T-helper 2 cell treated with Interferon-gamma antibody and Interleukin-4, amounts not matched to agents 5 μg/mL and 100 μg/mL, for 36 hours (primary cell): Measurements from ENCODE around the gene XPOT.

ENCODE experiments used
- DNase-seq: peaks from one replicate; pipeline ENCODE4 v3.0.0; 2021; ENCODE audit warnings: low spot score
- H3K27ac Mint-ChIP-seq: one replicate; pipeline ENCODE4 v1.8.0; 2021; ENCODE audit warnings: mild to moderate bottlenecking, mixed read lengths
- H3K27me3 Mint-ChIP-seq: one replicate; pipeline ENCODE4 v1.8.0; 2021; ENCODE audit warnings: low read depth, mixed read lengths
- H3K36me3 Mint-ChIP-seq: one replicate; pipeline ENCODE4 v1.8.0; 2021; ENCODE audit warnings: low read depth, mixed read lengths
- H3K4me1 Mint-ChIP-seq: one replicate; pipeline ENCODE4 v1.8.0; 2021; ENCODE audit warnings: low read depth, mixed read lengths
- H3K4me3 Mint-ChIP-seq: one replicate; pipeline ENCODE4 v1.8.0; 2022; ENCODE audit warnings: mild to moderate bottlenecking, moderate library complexity, mixed read lengths
- H3K9me3 Mint-ChIP-seq: one replicate; pipeline ENCODE4 v1.8.0; 2021; ENCODE audit warnings: mixed read lengths

The XPOT gene

DNA sequence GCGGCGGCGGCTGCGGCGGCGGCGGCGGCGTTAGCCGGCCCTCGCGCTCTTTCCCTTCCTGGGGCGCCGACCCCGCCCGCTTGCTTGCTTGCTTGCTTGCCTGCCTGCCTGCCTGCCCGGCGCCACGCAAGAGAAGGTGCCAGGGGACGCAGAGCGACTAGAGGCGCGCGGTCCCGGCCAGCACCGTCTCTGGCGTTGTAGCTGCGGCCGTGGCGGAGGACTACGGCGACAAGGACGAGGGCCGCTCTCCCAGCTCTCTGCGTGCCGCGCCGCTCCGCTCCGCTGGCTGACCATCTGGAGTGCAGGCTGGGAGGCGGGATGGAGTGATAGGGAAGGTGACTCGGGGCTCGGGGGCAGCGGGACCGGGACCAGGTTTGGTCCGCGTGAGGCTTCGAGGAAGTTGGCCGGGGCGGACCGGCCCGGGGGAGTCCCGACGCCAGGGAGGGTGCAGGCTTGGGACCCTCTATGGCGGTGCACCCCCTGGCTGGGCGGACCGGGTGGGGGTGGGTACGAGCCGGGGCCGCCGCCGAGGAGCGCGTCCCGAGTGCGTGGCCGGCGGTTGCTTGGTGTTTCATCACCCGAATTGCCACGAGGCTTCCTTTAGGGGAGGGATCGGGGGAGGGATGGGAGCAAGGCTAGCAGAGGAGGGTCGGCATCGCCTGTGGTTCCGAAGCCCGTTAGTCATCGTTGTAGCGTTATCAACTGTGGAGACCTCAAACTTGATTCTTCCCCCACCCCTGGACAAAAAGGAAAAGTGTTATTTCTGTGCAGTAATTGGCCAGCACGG, 471 bp downstream of the XPOT start:
- H3K27me3 Mint-ChIP-seq: no peaks in the 10 kb centered on the region
- H3K36me3 Mint-ChIP-seq: peaks cover 7% of the 10 kb centered on the region
- H3K4me1 Mint-ChIP-seq: peaks cover 28% of the 10 kb centered on the region
- peak overlapping the region; percentile 98 for H3K27ac Mint-ChIP-seq
- DNase-seq: peak; percentile 64
- H3K9me3 Mint-ChIP-seq: no peaks in the 10 kb centered on the region
- peak overlapping the region; percentile 97 for H3K4me3 Mint-ChIP-seq

GRCh38 chr12:64407342-64408223, 3.4 kb downstream of the XPOT start:
- DNase-seq: no peak
- H3K9me3 Mint-ChIP-seq: no peaks in the 10 kb centered on the region
- no peaks in the 10 kb centered on the region for H3K27me3 Mint-ChIP-seq
- H3K4me1 Mint-ChIP-seq: peaks cover 33% of the 10 kb centered on the region
- peak overlapping the region; percentile 58 for H3K27ac Mint-ChIP-seq
- peaks cover 28% of the 10 kb centered on the region for H3K36me3 Mint-ChIP-seq
- H3K4me3 Mint-ChIP-seq: peak overlapping the region; percentile 6

GRCh38 chr12:64411427-64411826, 7.2 kb downstream of the XPOT start:
- no peaks in the 10 kb centered on the region for H3K27me3 Mint-ChIP-seq
- no peak for DNase-seq
- no peak overlapping the region for H3K27ac Mint-ChIP-seq
- H3K4me1 Mint-ChIP-seq: peaks cover 35% of the 10 kb centered on the region
- no peaks in the 10 kb centered on the region for H3K9me3 Mint-ChIP-seq
- H3K4me3 Mint-ChIP-seq: no peak overlapping the region
- peaks cover 51% of the 10 kb centered on the region for H3K36me3 Mint-ChIP-seq

DNA sequence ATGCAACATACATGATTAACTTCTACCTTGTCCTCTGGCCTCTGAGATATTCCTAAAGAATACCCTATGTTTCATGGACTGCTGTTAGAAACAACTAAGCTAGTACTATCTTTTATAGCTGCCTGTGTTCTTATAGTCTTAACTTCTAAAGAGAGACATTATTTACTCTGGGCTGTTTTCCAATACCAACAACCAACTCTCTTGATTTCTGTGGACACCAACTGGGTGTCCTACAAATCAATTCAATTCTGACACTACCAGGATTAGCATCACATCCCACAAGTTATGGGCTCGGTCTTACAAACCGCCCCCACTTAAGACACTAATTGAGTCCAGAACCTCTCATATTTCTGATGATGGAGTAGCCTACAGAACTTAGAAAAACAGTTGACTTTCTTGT, 8.3 kb downstream of the XPOT start:
- no peak for DNase-seq
- Mint-ChIP-seq H3K27me3 (no peaks in the 10 kb centered on the region), H3K9me3 (no peaks in the 10 kb centered on the region), H3K4me3 (no peak overlapping the region), H3K36me3 (peaks cover 50% of the 10 kb centered on the region), H3K27ac (no peak overlapping the region), H3K4me1 (peaks cover 27% of the 10 kb centered on the region)

DNA sequence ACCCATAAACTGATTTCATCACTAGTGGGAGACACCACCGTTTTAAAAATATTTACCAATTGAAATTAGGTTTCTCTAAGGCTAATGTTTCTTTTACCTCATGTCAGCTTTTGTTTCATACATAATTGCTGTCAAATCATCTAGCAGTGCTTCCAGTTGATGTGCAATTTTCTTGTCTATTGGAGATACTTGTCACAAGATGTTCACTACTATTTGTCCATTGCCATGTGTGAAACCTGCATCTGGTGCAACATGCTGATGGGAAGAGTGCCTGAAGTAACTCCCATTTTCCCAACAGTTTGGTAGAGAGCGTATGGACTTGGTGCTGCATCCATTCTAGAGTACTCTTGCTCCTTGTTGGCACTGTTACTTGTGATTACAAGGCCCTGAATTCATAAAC, 9.7 kb downstream of the XPOT start:
- no peak overlapping the region for H3K27ac Mint-ChIP-seq
- H3K4me1 Mint-ChIP-seq: peaks cover 21% of the 10 kb centered on the region
- no peak for DNase-seq
- H3K27me3 Mint-ChIP-seq: no peaks in the 10 kb centered on the region
- H3K4me3 Mint-ChIP-seq: no peak overlapping the region
- peaks cover 58% of the 10 kb centered on the region for H3K36me3 Mint-ChIP-seq
- no peaks in the 10 kb centered on the region for H3K9me3 Mint-ChIP-seq

- H3K4me3 Mint-ChIP-seq: no peak overlapping the region
- H3K36me3 Mint-ChIP-seq: peaks cover 59% of the 10 kb centered on the region
- no peak for DNase-seq
- H3K27me3 Mint-ChIP-seq: no peaks in the 10 kb centered on the region
- peaks cover 10% of the 10 kb centered on the region for H3K4me1 Mint-ChIP-seq
- no peak overlapping the region for H3K27ac Mint-ChIP-seq
- H3K9me3 Mint-ChIP-seq: no peaks in the 10 kb centered on the region
Observed at GRCh38 chr12:64418209-64418608, 14.0 kb downstream of the XPOT start.

- no peak for DNase-seq
- H3K4me1 Mint-ChIP-seq: peaks cover 12% of the 10 kb centered on the region
- H3K27ac Mint-ChIP-seq: no peak overlapping the region
- peaks cover 57% of the 10 kb centered on the region for H3K36me3 Mint-ChIP-seq
- H3K27me3 Mint-ChIP-seq: no peaks in the 10 kb centered on the region
- no peak overlapping the region for H3K4me3 Mint-ChIP-seq
- H3K9me3 Mint-ChIP-seq: no peaks in the 10 kb centered on the region
Observed at GRCh38 chr12:64419696-64420095, 15.5 kb downstream of the XPOT start.

DNA sequence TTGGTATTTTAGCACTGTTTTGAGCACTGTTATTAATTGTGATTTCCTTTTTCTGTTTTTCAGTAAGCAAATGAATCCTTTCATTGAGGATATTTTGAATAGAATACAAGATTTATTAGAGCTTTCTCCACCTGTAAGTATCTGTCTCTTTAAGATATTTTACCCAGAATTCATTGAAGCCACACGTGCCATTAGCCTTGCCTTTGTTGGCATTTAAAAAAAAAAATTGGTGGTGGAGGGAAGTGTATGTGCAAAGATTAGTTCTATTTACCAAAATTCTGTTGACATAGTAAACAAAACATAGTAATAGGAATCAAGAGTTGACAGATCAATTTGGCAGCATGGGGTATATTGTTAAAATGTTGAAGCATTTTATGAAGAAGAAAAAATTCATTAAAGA, 23.8 kb downstream of the XPOT start:
- peak overlapping the region; percentile 47 for H3K27ac Mint-ChIP-seq
- H3K4me3 Mint-ChIP-seq: no peak overlapping the region
- H3K36me3 Mint-ChIP-seq: peaks cover 76% of the 10 kb centered on the region

GRCh38 chr12:64428956-64429355, 24.8 kb downstream of the XPOT start:
- H3K4me1 Mint-ChIP-seq: peaks cover 7% of the 10 kb centered on the region
- no peaks in the 10 kb centered on the region for H3K27me3 Mint-ChIP-seq
- H3K27ac Mint-ChIP-seq: no peak overlapping the region
- no peaks in the 10 kb centered on the region for H3K9me3 Mint-ChIP-seq
- no peak overlapping the region for H3K4me3 Mint-ChIP-seq
- DNase-seq: no peak
- H3K36me3 Mint-ChIP-seq: peaks cover 76% of the 10 kb centered on the region

More for the DNA sequence above, 23.8 kb downstream of the XPOT start:
- peaks cover 7% of the 10 kb centered on the region for H3K4me1 Mint-ChIP-seq
- no peaks in the 10 kb centered on the region for H3K9me3 Mint-ChIP-seq
- DNase-seq: no peak
- H3K27me3 Mint-ChIP-seq: no peaks in the 10 kb centered on the region

GRCh38 chr12:64430886-64431285, 26.7 kb downstream of the XPOT start:
- H3K4me3 Mint-ChIP-seq: no peak overlapping the region
- no peak overlapping the region for H3K27ac Mint-ChIP-seq

DNA sequence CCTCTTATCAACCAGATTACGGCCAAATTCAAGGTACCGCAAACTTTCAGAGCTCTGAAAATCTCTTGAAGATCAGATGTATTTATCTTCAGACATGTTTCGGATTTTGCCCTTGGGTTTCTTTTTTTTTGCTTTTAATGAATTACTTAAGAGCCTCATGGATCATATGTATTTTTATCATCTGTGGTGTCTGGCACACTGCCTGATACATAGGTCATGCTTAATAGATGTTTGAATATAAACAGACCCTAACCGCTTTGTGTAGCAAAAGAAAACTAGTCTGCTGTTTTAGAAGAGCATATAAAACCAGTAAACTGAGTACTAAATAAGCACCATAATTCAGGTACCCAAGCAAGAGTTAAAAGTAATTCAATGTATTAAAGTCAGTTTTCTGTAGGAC, 27.6 kb downstream of the XPOT start:
- no peak overlapping the region for H3K27ac Mint-ChIP-seq
- H3K27me3 Mint-ChIP-seq: no peaks in the 10 kb centered on the region
- no peaks in the 10 kb centered on the region for H3K9me3 Mint-ChIP-seq
- peaks cover 72% of the 10 kb centered on the region for H3K36me3 Mint-ChIP-seq
- no peak overlapping the region for H3K4me3 Mint-ChIP-seq
- DNase-seq: no peak
- H3K4me1 Mint-ChIP-seq: peaks cover 8% of the 10 kb centered on the region

More at GRCh38 chr12:64430886-64431285, 26.7 kb downstream of the XPOT start:
- no peak for DNase-seq
- H3K27me3 Mint-ChIP-seq: no peaks in the 10 kb centered on the region
- peaks cover 8% of the 10 kb centered on the region for H3K4me1 Mint-ChIP-seq
- peaks cover 75% of the 10 kb centered on the region for H3K36me3 Mint-ChIP-seq
- no peaks in the 10 kb centered on the region for H3K9me3 Mint-ChIP-seq

- Mint-ChIP-seq H3K27ac (no peak overlapping the region), H3K9me3 (no peaks in the 10 kb centered on the region), H3K36me3 (peaks cover 76% of the 10 kb centered on the region), H3K4me1 (peaks cover 8% of the 10 kb centered on the region), H3K27me3 (no peaks in the 10 kb centered on the region), H3K4me3 (no peak overlapping the region)
- no peak for DNase-seq
Observed at GRCh38 chr12:64433915-64434314, 29.7 kb downstream of the XPOT start.

DNA sequence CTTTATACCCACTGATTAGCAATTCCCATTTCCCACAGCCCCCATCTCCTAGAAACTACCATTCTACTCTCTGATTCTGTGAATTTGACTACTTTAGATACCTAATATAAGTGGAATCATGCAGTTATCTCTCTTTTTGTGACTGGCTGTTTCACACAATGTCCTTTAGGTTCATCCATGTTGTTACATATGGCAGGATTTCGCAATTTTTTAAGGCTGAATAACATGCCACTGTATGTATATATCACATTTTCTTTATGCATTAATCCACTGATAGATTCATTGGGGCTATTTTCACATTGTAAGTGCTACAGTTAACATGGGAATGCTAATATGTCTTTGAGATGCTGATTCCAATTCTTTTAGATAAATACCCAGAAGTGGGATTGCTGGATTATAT, 35.9 kb downstream of the XPOT start:
- Mint-ChIP-seq H3K9me3 (no peaks in the 10 kb centered on the region), H3K36me3 (peaks cover 57% of the 10 kb centered on the region), H3K4me1 (peaks cover 10% of the 10 kb centered on the region), H3K4me3 (no peak overlapping the region), H3K27ac (no peak overlapping the region), H3K27me3 (no peaks in the 10 kb centered on the region)
- no peak for DNase-seq

- Mint-ChIP-seq H3K27ac (no peak overlapping the region), H3K36me3 (peaks cover 41% of the 10 kb centered on the region), H3K27me3 (no peaks in the 10 kb centered on the region)
Observed at GRCh38 chr12:64445490-64445889, 41.3 kb downstream of the XPOT start.

More at GRCh38 chr12:64445490-64445889, 41.3 kb downstream of the XPOT start:
- Mint-ChIP-seq H3K4me1 (peaks cover 18% of the 10 kb centered on the region), H3K9me3 (no peaks in the 10 kb centered on the region), H3K4me3 (no peak overlapping the region)
- no peak for DNase-seq
